ENCODE results near the gene CUL9.

CUL9 gene

DNA sequence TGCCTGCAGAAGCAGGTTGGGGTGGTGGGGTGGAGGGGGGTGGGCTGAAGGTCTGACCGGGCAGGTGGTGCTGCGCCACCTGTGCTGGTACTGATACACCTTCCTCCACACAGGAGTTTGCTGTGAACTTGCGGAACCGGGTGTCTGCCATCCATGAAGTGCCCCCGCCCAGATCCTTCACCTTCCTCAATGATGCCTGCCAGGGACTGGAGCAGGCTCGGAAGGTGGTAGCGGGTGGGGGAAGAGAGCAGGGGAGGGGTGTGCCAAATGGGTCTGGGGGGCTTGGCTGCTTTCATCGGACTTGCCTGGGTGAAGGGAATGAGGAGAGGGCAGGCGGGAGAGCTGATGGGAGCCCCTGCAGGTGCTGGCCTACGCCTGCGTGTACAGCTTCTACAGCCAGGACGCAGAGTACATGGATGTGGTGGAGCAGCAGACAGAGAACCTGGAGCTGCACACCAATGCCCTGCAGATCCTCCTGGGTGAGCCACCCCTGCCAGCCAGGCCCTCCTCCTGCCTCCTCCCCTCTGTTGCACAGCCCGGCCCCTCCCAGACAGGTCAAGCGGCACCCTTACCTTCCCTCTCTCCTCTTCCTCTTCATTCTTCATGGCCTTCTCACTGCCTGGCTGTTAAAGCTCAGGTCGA is 40.5 kb downstream of the CUL9 start:
- TF ChIP-seq, protein P1, sequence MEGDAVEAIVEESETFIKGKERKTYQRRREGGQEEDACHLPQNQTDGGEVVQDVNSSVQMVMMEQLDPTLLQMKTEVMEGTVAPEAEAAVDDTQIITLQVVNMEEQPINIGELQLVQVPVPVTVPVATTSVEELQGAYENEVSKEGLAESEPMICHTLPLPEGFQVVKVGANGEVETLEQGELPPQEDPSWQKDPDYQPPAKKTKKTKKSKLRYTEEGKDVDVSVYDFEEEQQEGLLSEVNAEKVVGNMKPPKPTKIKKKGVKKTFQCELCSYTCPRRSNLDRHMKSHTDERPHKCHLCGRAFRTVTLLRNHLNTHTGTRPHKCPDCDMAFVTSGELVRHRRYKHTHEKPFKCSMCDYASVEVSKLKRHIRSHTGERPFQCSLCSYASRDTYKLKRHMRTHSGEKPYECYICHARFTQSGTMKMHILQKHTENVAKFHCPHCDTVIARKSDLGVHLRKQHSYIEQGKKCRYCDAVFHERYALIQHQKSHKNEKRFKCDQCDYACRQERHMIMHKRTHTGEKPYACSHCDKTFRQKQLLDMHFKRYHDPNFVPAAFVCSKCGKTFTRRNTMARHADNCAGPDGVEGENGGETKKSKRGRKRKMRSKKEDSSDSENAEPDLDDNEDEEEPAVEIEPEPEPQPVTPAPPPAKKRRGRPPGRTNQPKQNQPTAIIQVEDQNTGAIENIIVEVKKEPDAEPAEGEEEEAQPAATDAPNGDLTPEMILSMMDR (conservative IDR thresholded peaks at IDR 0.05) = no peak

DNA sequence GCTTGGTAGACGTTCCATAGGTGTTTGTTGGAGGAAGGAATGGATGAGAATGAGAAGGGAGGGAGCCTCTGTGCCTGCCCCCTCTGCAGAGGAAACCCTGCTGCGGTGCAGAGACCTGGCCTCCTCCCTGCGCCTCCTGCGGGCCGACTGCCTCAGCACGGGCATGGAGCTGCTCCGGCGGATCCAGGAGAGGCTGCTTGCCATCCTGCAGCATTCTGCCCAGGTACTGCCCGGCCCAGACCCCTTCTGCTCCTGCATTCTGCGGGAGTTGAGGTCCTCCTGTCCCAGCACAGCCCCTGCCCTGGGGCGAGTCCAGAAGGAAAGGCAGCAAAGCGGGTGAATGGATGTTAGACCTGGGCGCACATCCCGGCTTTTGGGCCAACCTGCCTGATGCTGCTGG is 41.2 kb downstream of the CUL9 start:
- H3K27ac ChIP-seq = no peak overlapping the region
- TF ChIP-seq, protein P1 (conservative IDR thresholded peaks at IDR 0.05) = no peak

More for the DNA sequence above, 40.5 kb downstream of the CUL9 start:
- no peak overlapping the region for H3K27ac ChIP-seq

DNA sequence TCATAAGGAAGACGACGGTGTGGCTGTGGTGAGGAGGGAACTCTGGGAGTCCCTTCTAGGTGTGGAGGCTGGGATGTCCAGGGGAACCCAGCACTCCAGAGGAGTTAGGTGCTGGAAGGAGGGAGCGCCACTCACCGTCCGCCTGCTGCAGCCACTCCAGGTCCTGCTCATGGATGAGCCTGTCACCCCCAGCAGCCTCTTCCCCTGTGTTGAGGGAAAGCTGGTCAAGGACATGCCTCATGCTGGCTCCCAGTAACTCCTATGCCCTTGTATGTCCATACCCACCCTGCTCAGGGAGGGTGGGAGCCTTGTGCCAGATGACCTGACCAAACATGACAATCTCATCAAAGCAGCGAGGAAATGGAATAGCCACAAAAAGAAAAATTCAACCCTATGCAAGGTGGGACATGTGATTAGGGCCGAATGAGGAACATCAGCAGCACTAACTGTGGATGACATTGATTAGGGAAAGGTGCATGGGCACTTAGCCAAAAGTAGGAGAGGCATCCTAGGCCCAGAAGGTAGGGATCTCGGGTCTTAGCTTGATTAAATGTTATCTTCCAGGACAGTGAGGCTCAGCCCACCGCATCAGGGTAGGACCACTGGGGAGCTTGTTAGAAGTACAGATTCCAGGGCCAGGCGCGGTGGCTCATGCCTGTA is 44.3 kb downstream of the CUL9 start:
- no peak overlapping the region for H3K27ac ChIP-seq
- TF ChIP-seq, protein P1 (conservative IDR thresholded peaks at IDR 0.05) = no peak

DNA sequence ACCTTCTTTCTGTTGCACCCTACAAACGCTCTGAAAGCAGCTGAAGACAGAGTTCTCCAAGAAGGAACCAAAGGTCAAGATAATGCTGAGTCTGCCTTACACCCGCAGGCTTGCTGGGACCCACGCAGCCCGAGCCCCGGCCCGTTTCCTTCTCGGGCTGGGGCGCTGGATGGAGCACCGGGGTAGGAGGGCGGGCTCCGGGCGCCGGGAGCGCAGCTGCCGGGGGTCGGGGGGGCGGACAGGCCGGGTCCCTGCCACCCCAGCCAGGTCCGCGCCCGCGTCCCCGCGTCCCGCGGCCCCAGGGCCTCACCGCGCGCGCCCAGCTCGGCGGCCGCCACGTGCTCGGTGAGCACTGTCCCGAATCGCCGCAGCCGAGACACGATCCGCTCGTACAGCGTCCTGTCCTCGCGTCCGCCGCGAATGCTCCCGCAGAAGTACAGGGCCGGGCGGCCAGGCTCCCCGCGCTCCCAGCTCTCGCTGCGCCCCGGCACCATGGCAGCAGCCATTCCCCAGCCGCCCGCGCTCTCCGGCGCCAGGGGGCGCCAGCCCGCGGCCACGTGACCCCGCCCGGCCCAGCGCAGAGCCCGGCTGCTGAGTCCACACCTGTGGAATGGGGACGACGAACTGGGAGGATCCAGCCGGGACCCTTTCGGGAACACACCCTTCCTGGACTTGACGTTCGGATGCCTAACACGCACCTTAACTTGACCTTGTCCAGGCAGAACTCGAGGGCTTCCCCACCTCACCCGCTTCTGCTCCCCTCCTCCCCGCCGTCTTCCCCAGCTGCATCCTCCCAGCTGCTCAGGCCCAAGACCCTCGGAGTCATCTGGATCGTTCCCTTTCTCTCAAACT is 47.2 kb downstream of the CUL9 start, which contains the start of gene DNPH1:
Gene DNPH1 (minus strand): TSS at position 531 of the 852 bp plus-strand sequence. CDS start 25 bp downstream, at position 506.
- H3K27ac ChIP-seq = peak within 1 kb of the TSS; percentile 76; the same call in 1 of the 2 replicates
- TF ChIP-seq, protein P1 (conservative IDR thresholded peaks at IDR 0.05) = peak; percentile 90

DNA sequence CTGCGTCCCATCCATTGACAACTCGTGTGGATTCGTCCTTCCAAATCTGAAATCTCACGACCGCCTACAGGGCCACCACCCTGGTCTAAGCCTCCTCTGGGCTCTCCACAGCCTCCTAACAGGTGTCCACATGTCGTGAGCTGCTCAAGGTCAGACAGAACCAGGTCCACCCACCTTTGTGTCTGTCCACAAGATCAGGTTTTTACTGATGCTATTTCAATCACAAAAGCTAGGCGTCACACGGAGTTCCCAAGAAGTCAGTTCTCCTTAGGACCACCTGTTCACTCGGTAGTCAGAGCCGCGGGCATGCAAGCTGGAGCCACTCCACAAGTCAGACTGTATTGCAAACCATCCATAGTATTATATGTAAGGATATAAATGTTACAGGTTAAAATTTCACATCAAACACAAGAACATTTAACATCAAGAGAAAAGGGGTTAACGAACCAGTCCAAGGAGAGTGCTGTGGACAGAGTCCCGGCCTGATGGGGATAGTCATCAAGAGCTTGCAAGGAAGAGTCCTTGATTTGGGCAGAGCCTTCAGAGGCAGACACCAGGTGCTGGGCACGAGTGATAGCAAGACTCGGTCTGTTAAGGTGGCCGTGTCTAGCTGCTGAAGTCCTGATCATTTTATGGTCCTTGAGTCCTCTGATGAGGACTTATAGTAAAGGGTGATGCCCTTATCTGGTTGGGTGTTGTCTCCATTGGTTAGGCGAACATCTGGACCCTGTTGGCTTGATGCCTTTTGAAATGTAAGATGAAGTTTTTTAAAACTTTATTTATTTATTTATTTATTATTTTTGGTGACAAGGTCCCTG is 48.0 kb downstream of the CUL9 start:
- H3K27ac ChIP-seq = peak overlapping the region; percentile 76; the same call in 1 of the 2 replicates
- TF ChIP-seq, protein P1 (conservative IDR thresholded peaks at IDR 0.05) = no peak

DNA sequence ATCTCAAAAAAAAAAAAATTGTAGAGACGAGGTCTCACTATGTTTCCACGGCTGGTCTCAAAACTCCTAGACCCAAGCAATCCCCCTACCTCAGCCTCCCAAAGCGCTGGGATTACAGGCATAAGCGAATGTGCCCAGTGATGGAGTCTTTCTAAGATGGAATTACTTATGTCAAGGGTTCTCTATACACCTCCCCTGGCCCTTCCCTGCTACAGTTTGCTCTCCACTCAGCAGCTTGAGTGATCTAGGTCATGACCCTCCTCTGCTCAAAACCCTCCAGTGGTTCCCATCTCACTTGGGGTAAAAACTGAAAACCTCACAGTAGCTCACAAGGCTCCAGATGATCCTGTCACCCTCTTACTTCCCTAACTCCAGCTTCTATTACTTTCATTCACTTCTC is 49.1 kb downstream of the CUL9 start:
- TF ChIP-seq, protein P1 (conservative IDR thresholded peaks at IDR 0.05) = no peak
- no peak overlapping the region for H3K27ac ChIP-seq
